AG08396 (cell line): Measurements from ENCODE around the gene PLCH1.

ENCODE experiments used
- DNase-seq: peaks from one replicate; pipeline ENCODE4 v3.0.0; 2012; ENCODE audit warnings: low spot score, mixed read lengths

Gene PLCH1

DNA sequence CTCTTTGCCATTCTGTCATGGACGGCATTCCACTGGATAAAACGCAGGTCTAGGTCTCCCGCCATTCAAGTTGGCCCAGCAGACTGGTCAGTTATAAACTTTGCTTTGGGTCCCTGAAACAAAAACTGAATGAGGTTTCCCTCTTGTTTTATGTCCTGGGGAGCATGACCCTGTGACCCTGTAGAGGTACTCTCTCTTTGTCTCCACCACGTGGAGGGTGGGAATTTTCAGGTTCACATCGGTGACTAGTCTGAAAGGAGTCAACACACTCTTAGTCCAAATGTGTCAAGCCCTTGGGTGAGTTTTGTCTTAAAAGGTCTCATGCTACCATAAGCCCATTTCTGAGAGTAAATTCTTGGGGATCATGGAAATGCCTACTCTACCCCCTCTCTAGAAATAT, 139.9 kb downstream of the PLCH1 start:
- no peak for DNase-seq

DNA sequence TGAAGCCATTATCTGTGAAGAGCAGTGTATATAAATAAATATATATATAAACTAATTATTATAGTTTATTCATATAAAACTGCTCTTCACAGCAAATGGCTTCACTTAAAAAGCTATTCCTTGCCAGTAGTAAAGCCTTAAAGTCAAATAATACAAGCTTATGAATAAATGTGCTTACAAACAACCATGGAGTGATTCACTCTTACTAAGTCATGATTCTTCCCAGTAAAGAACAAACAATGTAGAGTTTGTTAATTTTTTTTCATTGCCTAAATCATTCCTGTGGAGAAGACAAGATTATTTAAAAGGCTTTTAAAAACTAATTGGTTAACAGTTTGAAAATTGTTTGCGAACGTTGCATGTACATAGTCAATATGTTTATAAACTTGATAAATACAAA, 140.7 kb downstream of the PLCH1 start:
- no peak for DNase-seq

DNA sequence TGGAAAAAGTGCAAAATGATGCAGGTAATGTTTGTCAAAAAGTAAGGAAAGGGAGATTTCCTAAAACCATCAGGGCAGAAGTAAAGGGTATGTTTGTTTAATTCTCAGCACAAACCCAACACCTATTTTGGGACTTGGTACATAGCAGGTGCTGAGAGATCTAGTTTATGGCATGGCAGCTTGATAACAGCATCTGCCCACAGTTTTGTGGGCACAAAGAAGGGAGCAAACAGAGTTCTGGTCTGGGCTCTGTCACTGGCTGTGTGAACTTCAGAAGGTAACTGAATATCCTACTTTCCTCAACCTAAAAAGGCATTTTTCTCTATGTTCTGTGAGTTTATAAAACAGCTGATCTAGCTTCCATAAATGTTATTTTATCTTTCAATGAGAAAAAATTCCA, 141.6 kb downstream of the PLCH1 start:
- no peak for DNase-seq

- no peak for DNase-seq
Measured at GRCh38 chr3:155602307-155602706, 142.6 kb downstream of the PLCH1 start.

- DNase-seq = no peak
Measured at GRCh38 chr3:155598671-155599070, 146.2 kb downstream of the PLCH1 start.

GRCh38 chr3:155596615-155597014, 148.3 kb downstream of the PLCH1 start:
- no peak for DNase-seq

DNA sequence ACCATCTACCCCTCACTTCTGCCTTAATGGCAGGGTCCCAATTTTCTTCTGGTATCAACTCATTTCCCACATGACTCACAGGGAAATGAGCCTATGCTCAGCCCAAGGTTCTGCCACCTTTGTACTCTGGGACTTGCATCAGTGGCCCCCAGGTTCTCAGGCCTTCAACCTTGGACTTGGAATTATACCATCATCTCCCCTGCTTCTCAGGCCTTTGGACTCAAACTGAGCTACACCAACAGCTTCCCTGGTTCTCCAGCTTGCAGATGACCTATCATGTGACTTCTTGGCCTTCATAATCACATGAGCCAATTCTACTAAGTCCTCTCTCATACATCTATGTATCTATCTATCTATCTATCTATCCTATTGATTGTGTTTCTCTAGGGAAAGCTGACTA, 149.5 kb downstream of the PLCH1 start:
- no peak for DNase-seq

DNA sequence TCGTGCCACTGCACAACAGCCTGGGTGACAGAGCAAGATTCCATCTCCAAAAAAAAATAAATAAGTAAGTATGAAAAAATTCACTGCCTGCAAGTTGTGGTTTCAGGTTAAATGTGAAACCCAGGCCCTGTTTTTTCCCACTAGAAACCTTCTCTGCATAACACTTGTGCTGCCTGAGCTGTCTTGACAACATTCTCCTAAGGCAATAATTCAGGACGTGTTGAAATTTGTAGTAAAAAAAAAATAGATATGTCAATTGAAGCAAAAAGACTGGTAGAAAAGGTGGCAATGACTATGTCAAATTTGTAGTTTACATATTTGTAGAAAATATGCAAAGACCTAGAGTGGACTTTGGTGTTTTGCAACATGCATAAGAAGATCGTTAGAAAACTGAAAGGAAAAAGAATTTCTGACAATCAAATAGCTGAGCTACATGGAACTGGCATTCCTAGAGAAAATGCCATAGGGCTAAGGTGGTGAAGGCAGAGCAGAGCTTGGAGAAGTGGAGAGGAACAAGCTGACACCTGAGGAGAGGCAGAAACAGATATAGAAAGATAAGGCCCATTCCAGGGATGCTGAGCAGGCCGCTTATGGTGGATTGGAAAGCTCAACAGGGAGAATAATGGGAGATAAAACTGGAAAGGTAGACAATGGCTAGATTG, 150.2 kb downstream of the PLCH1 start:
- no peak for DNase-seq

GRCh38 chr3:155587581-155587980, 157.3 kb downstream of the PLCH1 start:
- DNase-seq = no peak

- DNase-seq = no peak
Measured at GRCh38 chr3:155585384-155585783, 159.5 kb downstream of the PLCH1 start.

- DNase-seq = no peak
Measured at GRCh38 chr3:155581579-155581978, 163.3 kb downstream of the PLCH1 start.

DNA sequence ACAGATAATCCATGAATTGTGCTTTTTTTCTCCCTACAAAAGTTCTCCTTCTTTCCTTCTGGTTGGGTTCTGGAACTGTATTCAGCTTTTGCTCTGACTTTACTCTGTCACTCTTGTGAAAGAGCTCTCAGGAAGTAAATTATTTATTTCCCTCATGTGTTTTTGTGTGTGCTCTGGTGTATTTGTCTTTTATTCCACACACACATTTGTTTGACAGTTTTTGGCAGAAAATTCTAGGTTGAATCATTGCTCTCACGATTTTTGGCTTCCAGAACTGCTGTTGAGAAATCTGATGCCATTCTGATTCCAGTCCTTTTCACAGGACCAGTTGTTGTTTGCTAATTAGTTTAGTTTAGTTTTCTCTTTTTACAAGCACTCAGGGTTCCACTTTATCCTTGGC, 172.8 kb downstream of the PLCH1 start:
- DNase-seq = peak; percentile 13

GRCh38 chr3:155568295-155568694, 176.6 kb downstream of the PLCH1 start:
- no peak for DNase-seq

DNA sequence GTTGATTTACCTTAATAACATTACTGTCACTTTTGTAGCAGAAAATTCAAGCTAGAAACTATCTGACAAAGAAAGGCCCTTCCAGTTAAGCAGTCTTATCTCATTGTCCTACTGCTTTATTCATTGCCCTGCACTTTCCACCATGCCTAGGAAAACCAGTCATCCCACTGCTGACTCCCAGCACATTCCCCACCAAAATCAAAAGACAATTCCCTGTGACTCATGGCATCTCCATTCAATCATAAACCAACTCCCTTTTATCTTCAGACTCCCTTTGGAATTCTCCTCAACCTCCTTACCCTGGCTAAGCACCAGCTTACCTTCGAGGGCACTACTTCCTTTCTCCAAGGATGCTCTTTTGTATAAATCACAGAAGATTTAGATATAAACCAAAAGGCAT, 184.3 kb downstream of the PLCH1 start:
- DNase-seq = peak; percentile 4

- DNase-seq = no peak
Measured at GRCh38 chr3:155560135-155560534, 184.7 kb downstream of the PLCH1 start.

DNA sequence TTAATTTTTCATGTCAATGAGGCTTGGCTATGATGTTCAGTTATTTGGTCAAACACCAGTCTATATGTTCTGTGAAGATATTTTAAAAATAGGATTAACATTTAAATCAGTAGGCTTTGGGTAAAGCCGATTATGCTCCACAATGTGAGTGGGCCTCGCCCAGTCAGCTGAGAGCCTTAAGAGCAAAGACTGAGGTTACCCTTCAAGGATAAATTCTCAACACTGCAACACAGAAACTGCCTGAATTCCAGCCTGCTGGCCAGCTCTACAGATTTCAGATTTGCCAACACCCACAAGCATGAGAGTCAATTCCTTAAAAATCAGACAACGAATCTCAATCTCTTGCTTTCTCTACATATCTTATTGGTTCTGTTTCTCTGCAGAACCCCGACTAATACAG, 188.3 kb downstream of the PLCH1 start:
- no peak for DNase-seq

DNA sequence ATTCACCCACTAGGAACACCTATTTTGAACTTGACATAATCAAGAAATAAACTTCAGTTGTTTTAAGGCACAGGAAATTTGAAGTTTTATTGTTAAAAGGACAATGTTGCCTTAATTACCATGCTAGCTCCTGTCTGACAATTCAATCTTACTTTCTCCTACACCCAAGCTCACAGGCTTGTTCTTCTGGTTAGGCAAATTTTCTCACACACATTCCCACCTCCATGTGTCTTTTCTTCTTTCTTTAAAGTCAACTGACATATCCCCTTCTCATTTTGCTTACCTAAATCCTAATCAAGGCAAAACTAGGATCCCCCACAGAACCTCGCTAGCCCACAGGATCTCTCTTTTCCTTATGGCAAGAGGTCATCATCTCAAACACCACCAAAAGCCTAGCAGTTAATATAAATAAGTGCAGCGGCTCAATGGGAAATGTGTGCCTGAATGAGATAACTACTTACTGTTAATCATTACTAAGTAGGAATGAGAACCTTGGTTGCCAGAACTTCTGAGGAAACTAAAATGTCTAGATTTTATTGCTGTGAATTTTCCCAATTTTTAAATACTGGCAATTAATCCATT, 189.3 kb downstream of the PLCH1 start:
- no peak for DNase-seq

GRCh38 chr3:155554777-155555451, 190.0 kb downstream of the PLCH1 start:
- no peak for DNase-seq

DNA sequence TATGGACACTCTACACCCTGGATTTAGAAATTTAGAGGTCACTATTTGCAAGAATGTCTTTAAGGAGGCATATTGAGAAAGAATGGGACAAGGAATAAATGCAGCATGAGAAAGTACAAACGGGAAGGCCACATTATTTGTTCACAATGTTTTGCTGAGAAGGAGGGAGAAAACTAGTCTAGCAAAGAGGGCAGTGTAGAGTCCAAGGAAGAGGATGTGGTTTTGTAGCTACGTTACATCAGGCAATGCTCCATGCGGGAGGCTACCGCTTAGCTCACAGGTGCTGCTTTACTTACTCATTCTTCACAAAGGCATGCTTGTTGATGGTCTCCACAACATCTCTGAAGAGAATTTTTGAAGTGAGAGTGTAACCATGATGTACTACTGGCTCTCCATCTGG, 191.1 kb downstream of the PLCH1 start:
- DNase-seq = no peak

DNA sequence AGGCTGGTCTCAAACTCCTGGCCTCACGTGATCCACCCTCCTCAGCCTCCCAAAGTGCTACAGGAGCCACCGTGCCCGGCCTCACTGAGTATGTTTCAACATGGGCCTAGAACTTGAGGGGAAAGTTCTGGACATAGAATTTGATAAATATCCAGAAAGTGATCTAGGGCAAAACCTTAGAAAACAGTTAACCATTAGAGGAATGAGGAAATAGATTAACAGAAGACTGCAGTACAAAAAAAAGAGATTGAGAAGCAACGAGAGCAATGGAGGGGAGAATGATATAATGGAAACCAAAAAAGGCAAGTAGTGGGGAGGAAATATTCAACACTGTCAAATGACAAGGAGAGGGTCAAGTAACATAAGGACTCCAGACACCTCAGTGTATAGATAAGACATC, 191.5 kb downstream of the PLCH1 start:
- DNase-seq = no peak

DNA sequence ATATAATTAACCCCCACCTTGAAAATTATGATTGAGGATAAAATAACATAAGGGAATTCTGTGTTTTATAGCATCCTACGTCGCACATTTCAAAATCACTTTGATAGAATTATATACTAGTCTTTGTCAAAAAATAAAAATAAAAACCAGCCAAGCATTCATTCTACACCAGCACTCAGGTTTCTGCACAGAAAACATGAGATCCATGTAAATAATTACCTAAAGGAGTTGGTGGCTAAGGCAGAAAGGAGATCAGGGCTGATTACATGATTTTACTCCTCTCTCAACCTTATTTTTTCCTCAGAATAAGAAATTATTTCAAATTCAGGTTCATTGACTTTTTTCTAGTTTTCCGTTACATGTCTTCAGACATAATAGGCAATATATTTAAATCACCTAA, 194.5 kb downstream of the PLCH1 start:
- DNase-seq = no peak

- no peak for DNase-seq
Measured at GRCh38 chr3:155549087-155549486, 195.8 kb downstream of the PLCH1 start.

DNA sequence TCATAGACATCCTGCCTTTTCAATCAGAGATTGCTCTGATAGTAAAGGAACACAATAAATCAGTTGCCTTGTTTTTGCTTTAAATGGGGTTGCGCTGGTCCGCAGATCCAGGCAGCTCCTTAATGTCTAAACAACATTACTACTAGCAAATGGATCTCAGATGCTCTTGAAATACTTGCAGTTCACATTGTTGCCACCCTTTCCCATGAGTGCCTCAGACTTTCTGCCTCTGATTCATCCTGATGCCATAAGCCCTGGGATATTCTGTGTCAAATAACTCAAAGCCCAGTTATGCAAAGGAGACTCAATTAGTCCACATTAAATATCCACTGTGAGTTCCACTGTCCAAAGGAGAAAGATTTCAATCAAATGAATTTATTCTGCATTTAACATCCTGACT, 196.7 kb downstream of the PLCH1 start:
- DNase-seq = peak; percentile 39

DNA sequence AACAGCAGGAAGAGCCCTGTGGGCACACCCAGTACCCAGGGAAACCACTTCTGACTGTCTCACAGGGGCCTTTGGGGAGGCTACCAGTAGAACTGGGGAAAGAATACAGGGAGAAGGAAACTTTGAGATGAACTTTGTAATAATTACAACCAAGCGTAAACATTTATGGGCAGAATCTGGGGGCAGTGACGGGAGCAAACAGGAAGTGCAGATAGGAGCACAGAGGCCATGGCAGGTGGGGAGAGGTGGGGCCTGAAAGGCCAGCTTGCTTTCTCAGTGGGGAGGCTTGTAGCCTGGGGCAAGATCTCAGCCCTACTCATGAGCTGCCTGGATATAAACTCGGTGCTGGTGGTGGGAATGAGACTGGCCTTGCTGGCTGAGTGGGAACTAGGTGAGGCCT, 209.8 kb downstream of the PLCH1 start:
- no peak for DNase-seq
